HG03066 (cell line): Measurements from ENCODE around the gene PROX1.

Experiments used
- ATAC-seq: cut with Tn5 transposase; IDR thresholded peaks from one replicate; pipeline ENCODE4 v1.9.1; 2021; ENCODE audit warnings: low read depth; ENCODE audit not compliant: unreplicated experiment

PROX1 gene

DNA sequence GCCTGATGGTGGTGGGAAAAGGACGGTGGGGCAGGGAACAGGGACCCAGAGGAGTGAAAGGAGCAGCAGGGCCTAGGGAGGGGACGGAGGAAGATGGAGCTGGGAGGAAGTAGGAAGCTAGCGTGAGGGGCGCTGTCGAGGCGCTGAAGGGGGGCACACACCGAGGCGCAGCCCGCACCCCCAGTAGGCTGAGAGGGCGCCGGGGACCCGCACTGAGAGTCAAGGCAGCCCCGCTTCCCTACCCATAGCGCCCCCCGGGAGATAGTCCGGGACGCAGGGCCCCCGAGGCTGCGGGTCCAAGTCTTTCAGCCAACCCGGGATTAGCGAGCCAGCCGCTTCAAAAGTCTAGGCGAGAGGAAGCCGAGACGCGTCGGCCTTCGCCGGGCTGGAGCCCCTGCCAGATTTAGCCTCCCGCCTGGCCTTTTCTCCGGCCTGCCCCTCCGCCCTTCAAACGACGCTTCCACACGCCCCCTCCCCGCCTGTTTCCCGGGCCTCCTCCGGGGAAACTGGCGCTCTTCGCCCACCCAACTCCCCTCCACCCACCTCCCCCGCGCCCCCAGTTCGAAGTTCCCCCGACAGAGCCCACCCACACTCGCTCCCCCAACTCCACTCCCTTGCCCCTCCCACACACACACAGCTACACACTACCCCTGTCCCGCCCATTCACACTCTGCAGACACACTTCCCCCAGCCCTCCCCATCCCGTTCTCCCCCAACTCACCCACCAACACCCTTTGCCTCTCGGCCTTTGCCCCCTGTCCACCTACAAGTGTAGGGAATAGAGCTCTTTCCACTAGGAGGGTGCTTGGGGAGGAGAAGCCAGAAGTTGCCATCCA lies 7.8 kb upstream of the PROX1 start:
- no peak for ATAC-seq

- no peak for ATAC-seq
Observed at GRCh38 chr1:213980906-213981305, 6.9 kb upstream of the PROX1 start.

GRCh38 chr1:213982289-213982671 lies 5.5 kb upstream of the PROX1 start:
- no peak for ATAC-seq

DNA sequence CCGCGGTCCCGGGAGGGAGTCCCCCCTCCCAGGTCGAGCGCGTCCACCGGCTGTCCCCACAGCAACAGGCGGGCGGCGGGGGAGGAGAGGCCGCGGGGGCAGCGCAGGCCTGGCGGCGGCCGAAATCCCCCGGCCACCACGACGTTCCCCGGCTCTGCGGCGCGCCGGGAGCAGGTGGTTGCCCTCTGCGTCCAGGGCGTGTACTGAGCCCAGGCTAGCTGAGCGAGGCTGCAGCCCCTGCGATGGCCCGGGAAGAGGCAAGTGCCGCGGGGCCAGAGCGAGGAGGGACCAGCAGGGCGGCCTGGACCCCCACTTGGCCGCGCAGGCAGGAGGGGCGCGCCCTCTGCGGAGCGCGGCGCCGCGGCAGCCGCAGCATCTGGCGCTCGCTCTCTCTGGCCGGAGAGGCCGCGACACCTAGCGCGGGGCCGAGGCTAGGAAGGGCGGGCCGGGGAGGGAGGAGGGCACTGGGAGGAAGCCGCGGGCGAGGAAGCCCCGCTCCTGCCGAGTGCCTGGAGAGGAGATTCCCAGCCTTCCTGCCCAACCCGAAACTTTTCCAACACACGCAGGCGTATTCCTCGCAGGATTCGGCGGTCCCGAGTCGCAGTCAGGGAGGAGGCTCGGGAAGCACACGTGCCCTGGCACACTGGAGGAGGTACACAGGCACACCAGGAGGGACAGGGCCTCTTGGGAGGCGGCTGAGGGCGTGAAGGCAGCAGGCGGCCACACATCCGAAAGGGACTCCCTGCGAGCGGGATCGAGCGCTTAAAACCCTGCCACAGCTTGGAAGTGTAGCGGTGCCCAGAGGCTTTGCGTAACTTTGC lies 4.9 kb upstream of the PROX1 start:
- ATAC-seq: no peak

DNA sequence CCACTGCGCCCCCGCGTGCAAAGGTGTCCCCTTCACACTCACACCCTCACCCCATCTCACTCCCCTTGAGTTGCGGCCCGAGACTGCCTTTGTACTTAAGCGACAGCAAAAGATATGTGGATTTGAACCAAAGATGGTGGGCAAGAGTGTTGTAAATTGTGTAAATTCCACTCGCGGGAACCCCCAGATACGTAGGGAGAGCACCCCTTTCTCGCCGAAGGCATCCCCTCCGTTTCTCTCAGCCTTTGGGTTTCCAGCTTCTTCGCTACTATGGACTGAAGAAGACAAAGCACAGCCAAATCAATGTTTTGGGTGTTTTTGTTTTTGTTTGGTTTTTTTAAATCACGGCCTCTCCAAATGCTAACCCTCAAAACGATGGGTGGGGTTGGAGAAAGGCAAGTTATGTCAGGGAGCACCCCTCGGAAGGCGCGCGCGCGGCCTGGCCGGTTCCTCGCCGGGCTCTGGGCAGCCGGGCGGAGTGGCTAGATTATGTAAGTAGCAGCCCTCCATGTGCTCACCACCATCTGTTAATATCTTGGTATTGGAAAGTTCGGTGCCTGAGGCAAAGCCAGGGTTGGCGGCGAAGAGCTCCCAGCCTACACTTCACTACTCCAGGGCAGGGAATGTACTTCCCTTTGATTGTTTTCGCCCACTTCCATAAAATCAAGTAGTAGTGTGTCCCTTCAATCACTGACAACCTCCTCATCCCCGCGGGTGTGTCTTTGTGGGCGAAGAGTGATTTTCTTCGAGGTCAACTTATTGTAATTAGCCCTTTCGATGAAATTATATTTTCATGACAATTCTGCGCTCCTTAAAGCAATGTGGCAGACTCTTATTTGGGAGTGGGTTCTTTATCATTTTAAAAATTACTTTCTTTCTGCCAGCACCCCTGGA lies 4.0 kb upstream of the PROX1 start:
- no peak for ATAC-seq

GRCh38 chr1:213984387-213985208 lies 3.2 kb upstream of the PROX1 start:
- ATAC-seq: no peak

GRCh38 chr1:213985209-213986019 lies 2.4 kb upstream of the PROX1 start:
- ATAC-seq: no peak

GRCh38 chr1:213986020-213986924 lies 1.5 kb upstream of the PROX1 start:
- ATAC-seq: no peak

- no peak for ATAC-seq
Observed at GRCh38 chr1:213986925-213987250, 885 bp upstream of the PROX1 start.

GRCh38 chr1:213987422-213987926 lies 299 bp upstream of the PROX1 start:
- no peak for ATAC-seq

- no peak for ATAC-seq
Observed at GRCh38 chr1:213988507-213989001, 781 bp downstream of the PROX1 start.

GRCh38 chr1:213989002-213989855 lies 1.5 kb downstream of the PROX1 start:
- no peak for ATAC-seq

DNA sequence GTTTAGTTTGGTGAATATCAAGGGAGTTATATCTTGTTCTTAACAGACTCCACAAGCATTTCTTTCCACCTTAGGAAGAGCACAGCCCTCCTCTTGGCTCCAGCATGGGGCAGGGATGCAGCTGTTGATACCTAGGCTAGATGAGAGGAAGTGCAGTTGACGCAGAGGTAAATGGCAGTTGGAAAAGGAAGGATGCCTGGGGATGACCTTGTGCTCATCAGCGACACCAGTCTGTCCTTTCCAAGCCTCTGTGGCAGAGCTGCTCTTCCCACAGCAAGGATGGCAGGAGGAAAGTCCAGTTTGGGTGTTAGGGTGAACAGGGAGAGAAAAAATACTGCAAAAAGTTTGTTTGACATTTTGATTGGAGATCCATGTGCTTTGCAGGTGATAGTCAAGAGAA lies 6.2 kb downstream of the PROX1 start:
- ATAC-seq: no peak

DNA sequence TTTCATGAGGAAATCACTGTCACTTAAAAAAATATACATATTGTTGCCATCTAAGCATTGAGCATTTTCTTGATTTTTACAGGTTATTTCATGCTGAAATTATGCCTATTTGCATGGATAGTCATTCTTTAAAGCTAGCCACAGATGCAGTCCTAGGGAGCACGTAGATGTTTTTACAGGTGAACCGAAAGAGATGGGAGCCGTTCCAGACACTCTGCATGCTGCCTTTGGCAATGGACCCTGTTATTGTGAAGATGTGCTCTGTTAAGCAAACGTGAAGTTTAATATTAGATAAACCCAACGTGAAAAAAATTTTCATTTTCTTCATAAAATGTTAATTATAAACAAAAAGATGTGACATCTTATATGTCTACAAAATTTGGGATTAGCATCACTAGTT lies 7.1 kb downstream of the PROX1 start:
- no peak for ATAC-seq

DNA sequence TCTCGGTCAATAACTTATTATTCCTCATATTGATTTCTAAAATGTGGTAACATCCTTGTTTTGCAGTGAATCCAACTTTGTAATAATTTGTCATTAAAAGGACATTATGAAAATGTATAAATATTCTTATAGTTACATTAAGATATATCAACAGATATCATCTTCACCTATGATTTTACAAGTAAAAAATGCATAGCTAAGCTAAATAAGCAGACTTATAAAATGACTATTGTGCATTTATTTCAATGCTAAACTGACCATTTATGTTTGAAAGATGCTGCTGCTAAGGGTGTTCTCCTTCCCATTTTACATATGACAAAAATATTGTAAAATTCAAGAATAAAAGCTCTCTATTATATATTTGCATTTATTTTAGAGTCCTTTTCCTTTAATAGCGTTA lies 7.8 kb downstream of the PROX1 start:
- ATAC-seq: no peak

- no peak for ATAC-seq
Observed at GRCh38 chr1:213996320-213997037, 8.7 kb downstream of the PROX1 start.
